Endothelial cell of umbilical vein (primary cell): Measurements from ENCODE around the gene APOO.

ENCODE experiments used
- EZH2 ChIP-seq: IDR thresholded peaks from 2 replicates; pipeline ENCODE4 v1.6.1; 2012; ENCODE audit warnings: borderline replicate concordance, low read depth, mild to moderate bottlenecking, moderate library complexity, low read length, inconsistent platforms; ENCODE audit not compliant: severe bottlenecking
- FOS ChIP-seq: IDR thresholded peaks from 2 replicates; pipeline ENCODE4 v1.6.1; 2011; ENCODE audit warnings: mild to moderate bottlenecking, low read length, moderate library complexity, borderline replicate concordance; ENCODE audit not compliant: insufficient read depth
- JUN ChIP-seq: IDR thresholded peaks from 2 replicates; pipeline ENCODE4 v1.6.1; 2011; ENCODE audit warnings: borderline replicate concordance, low read depth; ENCODE audit not compliant: insufficient read length, insufficient read depth
- MYC ChIP-seq: IDR thresholded peaks from one replicate; pipeline ENCODE4 v1.6.1; 2011; ENCODE audit warnings: mild to moderate bottlenecking, low read depth, low read length
- POLR2A ChIP-seq: IDR thresholded peaks from 2 replicates; pipeline ENCODE4 v1.6.1; 2012; ENCODE audit warnings: low read depth, mild to moderate bottlenecking, control low read depth, low read length
- POLR2AphosphoS5 ChIP-seq: IDR thresholded peaks from 2 replicates; pipeline ENCODE4 v1.6.1; 2012; ENCODE audit warnings: low read depth, mild to moderate bottlenecking, control low read depth, low read length, moderate library complexity; ENCODE audit not compliant: insufficient read depth
- TF ChIP-seq, protein P1 (sequence below), 2 donors: IDR thresholded peaks; 1 replicate in 1 of 2; 2 replicates in 1 of 2; pipeline ENCODE4 v1.5.1; 2011; ENCODE audit warnings: low read length in 2 of 2, mild to moderate bottlenecking in 2 of 2, moderate library complexity in 2 of 2, control low read depth in 1 of 2, inconsistent platforms in 1 of 2, low read depth in 1 of 2; ENCODE audit not compliant: insufficient read depth in 1 of 2; ENCODE audit errors: extremely low read depth in 1 of 2
- TF ChIP-seq, protein P2 (sequence below): IDR thresholded peaks from 2 replicates; pipeline ENCODE4 v1.6.1; 2011; ENCODE audit not compliant: insufficient read depth, insufficient read length

DNA sequence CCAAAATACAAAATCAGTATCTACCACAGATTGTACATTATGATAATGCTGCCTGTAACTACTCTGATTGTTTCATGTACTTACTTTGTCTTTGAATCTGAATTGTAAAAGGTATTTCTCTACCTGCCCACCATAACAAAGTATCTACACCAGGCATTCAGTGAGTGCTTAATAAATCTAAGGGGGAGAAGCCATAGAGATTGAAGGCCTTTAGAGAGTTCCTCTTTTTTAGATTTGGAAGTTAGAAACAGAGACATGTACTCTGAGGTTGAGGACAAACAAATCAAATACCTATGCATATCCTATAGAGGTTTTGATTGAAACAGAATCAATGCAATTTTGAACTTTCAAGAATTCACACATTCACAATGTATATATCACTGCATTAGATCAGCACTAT, 82.1 kb downstream of the APOO start:
- no peak for TF ChIP-seq POLR2A
- TF ChIP-seq, protein P1, sequence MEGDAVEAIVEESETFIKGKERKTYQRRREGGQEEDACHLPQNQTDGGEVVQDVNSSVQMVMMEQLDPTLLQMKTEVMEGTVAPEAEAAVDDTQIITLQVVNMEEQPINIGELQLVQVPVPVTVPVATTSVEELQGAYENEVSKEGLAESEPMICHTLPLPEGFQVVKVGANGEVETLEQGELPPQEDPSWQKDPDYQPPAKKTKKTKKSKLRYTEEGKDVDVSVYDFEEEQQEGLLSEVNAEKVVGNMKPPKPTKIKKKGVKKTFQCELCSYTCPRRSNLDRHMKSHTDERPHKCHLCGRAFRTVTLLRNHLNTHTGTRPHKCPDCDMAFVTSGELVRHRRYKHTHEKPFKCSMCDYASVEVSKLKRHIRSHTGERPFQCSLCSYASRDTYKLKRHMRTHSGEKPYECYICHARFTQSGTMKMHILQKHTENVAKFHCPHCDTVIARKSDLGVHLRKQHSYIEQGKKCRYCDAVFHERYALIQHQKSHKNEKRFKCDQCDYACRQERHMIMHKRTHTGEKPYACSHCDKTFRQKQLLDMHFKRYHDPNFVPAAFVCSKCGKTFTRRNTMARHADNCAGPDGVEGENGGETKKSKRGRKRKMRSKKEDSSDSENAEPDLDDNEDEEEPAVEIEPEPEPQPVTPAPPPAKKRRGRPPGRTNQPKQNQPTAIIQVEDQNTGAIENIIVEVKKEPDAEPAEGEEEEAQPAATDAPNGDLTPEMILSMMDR (IDR thresholded peaks at IDR 0.05; ENCODE audit: extremely low read depth in 1 of 2, insufficient read depth in 1 of 2, low read depth in 1 of 2, low read length in 2 of 2): no peak
- no peak for TF ChIP-seq MYC
- no peak for TF ChIP-seq EZH2
- TF ChIP-seq, protein P2, sequence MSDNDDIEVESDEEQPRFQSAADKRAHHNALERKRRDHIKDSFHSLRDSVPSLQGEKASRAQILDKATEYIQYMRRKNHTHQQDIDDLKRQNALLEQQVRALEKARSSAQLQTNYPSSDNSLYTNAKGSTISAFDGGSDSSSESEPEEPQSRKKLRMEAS: no peak
- TF ChIP-seq POLR2AphosphoS5: no peak
- no peak for TF ChIP-seq JUN
- no peak for TF ChIP-seq FOS
